Neural cell (in vitro differentiated cells): ENCODE measurements around the gene ANXA4. TPM values are rescaled to one million over a fixed set of nuclear protein-coding genes. Genes with fewer than 3 reads are reported as not detected.

Source experiments
- H2AFZ ChIP-seq: fragments of 200-600, 300-800 bp; sonication (generic), shearing (Covaris generic); 2 replicates; pipeline ENCODE4 v1.6.0; 2014; ENCODE audit warnings: low read depth, mild to moderate bottlenecking, antibody characterized with exemption, low read length, moderate library complexity
- H3F3A ChIP-seq: fragments of 200-600 bp; shearing (Covaris generic); 2 replicates; pipeline ENCODE4 v1.6.1; 2016; ENCODE audit warnings: mild to moderate bottlenecking, moderate library complexity, mixed read lengths, antibody characterized with exemption, low read length; ENCODE audit not compliant: insufficient read depth, poor library complexity, severe bottlenecking
- H3K27ac ChIP-seq: fragments of 200-600, 300-800 bp; sonication (generic), shearing (Covaris generic); 2 replicates; pipeline ENCODE4 v1.5.1; 2014; ENCODE audit warnings: mild to moderate bottlenecking, low read length, moderate library complexity
- H3K27me3 ChIP-seq: fragments of 300-800, 200-600 bp; sonication (generic), shearing (Covaris generic); 2 replicates; pipeline ENCODE4 v1.6.0; 2014; ENCODE audit warnings: mild to moderate bottlenecking, low read depth, low read length, moderate library complexity; ENCODE audit not compliant: insufficient read depth
- H3K36me3 ChIP-seq: fragments of 300-800, 200-600 bp; sonication (generic), shearing (Covaris generic); 2 replicates; pipeline ENCODE4 v1.5.1; 2014; ENCODE audit warnings: mild to moderate bottlenecking, antibody characterized with exemption, low read length, moderate library complexity; ENCODE audit not compliant: insufficient read depth
- H3K4me2 ChIP-seq: fragments of 300-800, 200-600 bp; sonication (generic), shearing (Covaris generic); 2 replicates; pipeline ENCODE4 v1.6.0; 2014; ENCODE audit warnings: mild to moderate bottlenecking, low read length
- H3K4me3 ChIP-seq: fragments of 300-800, 200-600 bp; sonication (generic), shearing (Covaris generic); 2 replicates; pipeline ENCODE4 v1.5.1; 2014; ENCODE audit warnings: mild to moderate bottlenecking, low read length, moderate library complexity
- H3K79me2 ChIP-seq: fragments of 200-600 bp; shearing (Covaris generic); replicated peaks from 2 replicates; pipeline ENCODE4 v1.6.0; 2014; ENCODE audit warnings: mild to moderate bottlenecking, low read length, moderate library complexity; ENCODE audit not compliant: insufficient read depth
- H3K9ac ChIP-seq: fragments of 300-800, 200-600 bp; sonication (generic), shearing (Covaris generic); 2 replicates; pipeline ENCODE4 v1.6.1; 2016; ENCODE audit warnings: mild to moderate bottlenecking, low read length, mixed read lengths
- H3K9me2 ChIP-seq: fragments of 200-600 bp; shearing (Covaris generic); 2 replicates; pipeline ENCODE4 v1.6.1; 2016; ENCODE audit warnings: mild to moderate bottlenecking, low read length, mixed read lengths; ENCODE audit not compliant: insufficient read depth
- H3K9me3 ChIP-seq: fragments of 200-600, 300-800 bp; sonication (generic), shearing (Covaris generic); 2 replicates; pipeline ENCODE4 v1.6.1; 2016; ENCODE audit warnings: mild to moderate bottlenecking, mixed run types, low read length, moderate library complexity, mixed read lengths
- H4K20me1 ChIP-seq: fragments of 200-600 bp; shearing (Covaris generic); 2 replicates; pipeline ENCODE4 v1.6.1; 2016; ENCODE audit warnings: mild to moderate bottlenecking, mixed run types; ENCODE audit not compliant: insufficient read depth
- EP300 ChIP-seq: fragments of 450-650 bp; conservative IDR thresholded peaks from 2 replicates; pipeline ENCODE4 v1.6.1; 2014; ENCODE audit warnings: antibody characterized with exemption, mild to moderate bottlenecking, moderate library complexity; ENCODE audit not compliant: poor library complexity, severe bottlenecking
- EZH2 ChIP-seq: fragments of 200-600, 300-800 bp; shearing (Covaris generic), sonication (generic); IDR thresholded peaks from 2 replicates; pipeline ENCODE4 v1.6.1; 2014; ENCODE audit warnings: antibody characterized with exemption, low read length, borderline replicate concordance, mild to moderate bottlenecking; ENCODE audit not compliant: insufficient read depth, poor library complexity, severe bottlenecking
- MXI1 ChIP-seq: fragments of 450-650 bp; conservative IDR thresholded peaks from 2 replicates; pipeline ENCODE4 v1.6.1; 2014; ENCODE audit warnings: antibody characterized with exemption, mild to moderate bottlenecking; ENCODE audit not compliant: poor library complexity, severe bottlenecking
- POLR2AphosphoS5 ChIP-seq: IDR thresholded peaks from 2 replicates; pipeline ENCODE4 v1.6.1; 2012
- RAD21 ChIP-seq: fragments of 450-650 bp; conservative IDR thresholded peaks from 2 replicates; pipeline ENCODE4 v1.6.1; 2014; ENCODE audit warnings: antibody characterized with exemption, mild to moderate bottlenecking, moderate library complexity
- SMC3 ChIP-seq: fragments of 450-650 bp; conservative IDR thresholded peaks from 2 replicates; pipeline ENCODE4 v1.6.1; 2014; ENCODE audit warnings: antibody characterized with exemption, mild to moderate bottlenecking, moderate library complexity; ENCODE audit not compliant: poor library complexity
- TAF1 ChIP-seq: IDR thresholded peaks from 2 replicates; pipeline ENCODE4 v1.6.1; 2012; ENCODE audit warnings: low read depth
- polyA plus RNA-seq: library from polyadenylated mRNA; depleted of rRNA; stranded (reverse); fragments of >200 nt; gene quantifications from 2 replicates; pipeline ENCODE4 v1.2.3, GENCODE V29; 2014
- TF ChIP-seq, protein P1 (sequence below): fragments of 450-650 bp; IDR thresholded peaks from 2 replicates; pipeline ENCODE4 v1.5.1; 2014; ENCODE audit warnings: antibody characterized with exemption, mild to moderate bottlenecking, moderate library complexity; ENCODE audit not compliant: poor library complexity, severe bottlenecking
- TF ChIP-seq, protein P2 (sequence below): IDR thresholded peaks from 2 replicates; pipeline ENCODE4 v1.6.1; 2012; ENCODE audit warnings: borderline replicate concordance

Gene ANXA4
- polyA plus RNA-seq, 1 donor from 2014 or later: 1.8 TPM

DNA sequence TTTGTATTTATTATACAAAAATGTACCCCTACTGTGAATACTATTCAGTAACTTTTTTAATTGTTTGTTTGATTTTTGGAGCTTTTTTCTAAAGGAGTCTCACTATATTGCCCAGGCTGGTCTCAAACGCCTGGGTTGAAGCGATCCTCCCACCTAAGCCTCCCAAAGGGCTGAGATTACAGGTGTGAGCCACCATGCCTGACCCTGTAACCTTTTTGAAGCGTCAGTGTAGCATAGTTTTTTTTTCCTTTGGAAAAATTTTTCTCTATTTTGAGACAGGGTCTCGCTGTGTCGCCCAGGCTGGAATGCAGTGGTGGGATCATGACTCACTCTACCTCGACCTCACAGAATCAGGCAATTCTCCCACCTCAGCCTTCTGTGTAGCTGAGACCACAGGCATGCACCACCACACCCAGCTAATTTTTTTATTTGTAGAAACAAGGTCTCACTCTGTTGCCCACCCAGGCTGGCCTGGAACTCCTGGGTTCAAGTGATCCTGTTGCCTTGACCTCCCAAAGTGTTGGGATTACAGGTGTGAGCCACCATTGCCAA is 89.5 kb downstream of the ANXA4 start:
- peaks cover 42% of the 10 kb centered on the region for H3K79me2 ChIP-seq
- H3K4me3 ChIP-seq: peak overlapping the region; percentile 97
- no peak overlapping the region for H2AFZ ChIP-seq
- H4K20me1 ChIP-seq: no peaks in the 10 kb centered on the region
- no peaks in the 10 kb centered on the region for H3F3A ChIP-seq
- no peaks in the 10 kb centered on the region for H3K9me3 ChIP-seq
- H3K36me3 ChIP-seq: no peaks in the 10 kb centered on the region
- peak overlapping the region; percentile 84 for H3K4me2 ChIP-seq
- H3K27ac ChIP-seq: no peak overlapping the region
- H3K27me3 ChIP-seq: no peaks in the 10 kb centered on the region
- no peaks in the 10 kb centered on the region for H3K9me2 ChIP-seq
- H3K9ac ChIP-seq: no peak overlapping the region
- no peak for TF ChIP-seq POLR2AphosphoS5
- TF ChIP-seq, protein P1, sequence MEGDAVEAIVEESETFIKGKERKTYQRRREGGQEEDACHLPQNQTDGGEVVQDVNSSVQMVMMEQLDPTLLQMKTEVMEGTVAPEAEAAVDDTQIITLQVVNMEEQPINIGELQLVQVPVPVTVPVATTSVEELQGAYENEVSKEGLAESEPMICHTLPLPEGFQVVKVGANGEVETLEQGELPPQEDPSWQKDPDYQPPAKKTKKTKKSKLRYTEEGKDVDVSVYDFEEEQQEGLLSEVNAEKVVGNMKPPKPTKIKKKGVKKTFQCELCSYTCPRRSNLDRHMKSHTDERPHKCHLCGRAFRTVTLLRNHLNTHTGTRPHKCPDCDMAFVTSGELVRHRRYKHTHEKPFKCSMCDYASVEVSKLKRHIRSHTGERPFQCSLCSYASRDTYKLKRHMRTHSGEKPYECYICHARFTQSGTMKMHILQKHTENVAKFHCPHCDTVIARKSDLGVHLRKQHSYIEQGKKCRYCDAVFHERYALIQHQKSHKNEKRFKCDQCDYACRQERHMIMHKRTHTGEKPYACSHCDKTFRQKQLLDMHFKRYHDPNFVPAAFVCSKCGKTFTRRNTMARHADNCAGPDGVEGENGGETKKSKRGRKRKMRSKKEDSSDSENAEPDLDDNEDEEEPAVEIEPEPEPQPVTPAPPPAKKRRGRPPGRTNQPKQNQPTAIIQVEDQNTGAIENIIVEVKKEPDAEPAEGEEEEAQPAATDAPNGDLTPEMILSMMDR: no peak
- no peak for TF ChIP-seq MXI1
- no peak for TF ChIP-seq TAF1
- TF ChIP-seq SMC3: no peak
- no peak for TF ChIP-seq EP300
- TF ChIP-seq, protein P2, sequence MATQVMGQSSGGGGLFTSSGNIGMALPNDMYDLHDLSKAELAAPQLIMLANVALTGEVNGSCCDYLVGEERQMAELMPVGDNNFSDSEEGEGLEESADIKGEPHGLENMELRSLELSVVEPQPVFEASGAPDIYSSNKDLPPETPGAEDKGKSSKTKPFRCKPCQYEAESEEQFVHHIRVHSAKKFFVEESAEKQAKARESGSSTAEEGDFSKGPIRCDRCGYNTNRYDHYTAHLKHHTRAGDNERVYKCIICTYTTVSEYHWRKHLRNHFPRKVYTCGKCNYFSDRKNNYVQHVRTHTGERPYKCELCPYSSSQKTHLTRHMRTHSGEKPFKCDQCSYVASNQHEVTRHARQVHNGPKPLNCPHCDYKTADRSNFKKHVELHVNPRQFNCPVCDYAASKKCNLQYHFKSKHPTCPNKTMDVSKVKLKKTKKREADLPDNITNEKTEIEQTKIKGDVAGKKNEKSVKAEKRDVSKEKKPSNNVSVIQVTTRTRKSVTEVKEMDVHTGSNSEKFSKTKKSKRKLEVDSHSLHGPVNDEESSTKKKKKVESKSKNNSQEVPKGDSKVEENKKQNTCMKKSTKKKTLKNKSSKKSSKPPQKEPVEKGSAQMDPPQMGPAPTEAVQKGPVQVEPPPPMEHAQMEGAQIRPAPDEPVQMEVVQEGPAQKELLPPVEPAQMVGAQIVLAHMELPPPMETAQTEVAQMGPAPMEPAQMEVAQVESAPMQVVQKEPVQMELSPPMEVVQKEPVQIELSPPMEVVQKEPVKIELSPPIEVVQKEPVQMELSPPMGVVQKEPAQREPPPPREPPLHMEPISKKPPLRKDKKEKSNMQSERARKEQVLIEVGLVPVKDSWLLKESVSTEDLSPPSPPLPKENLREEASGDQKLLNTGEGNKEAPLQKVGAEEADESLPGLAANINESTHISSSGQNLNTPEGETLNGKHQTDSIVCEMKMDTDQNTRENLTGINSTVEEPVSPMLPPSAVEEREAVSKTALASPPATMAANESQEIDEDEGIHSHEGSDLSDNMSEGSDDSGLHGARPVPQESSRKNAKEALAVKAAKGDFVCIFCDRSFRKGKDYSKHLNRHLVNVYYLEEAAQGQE: no peak
- no peak for TF ChIP-seq RAD21
- no peak for TF ChIP-seq EZH2

DNA sequence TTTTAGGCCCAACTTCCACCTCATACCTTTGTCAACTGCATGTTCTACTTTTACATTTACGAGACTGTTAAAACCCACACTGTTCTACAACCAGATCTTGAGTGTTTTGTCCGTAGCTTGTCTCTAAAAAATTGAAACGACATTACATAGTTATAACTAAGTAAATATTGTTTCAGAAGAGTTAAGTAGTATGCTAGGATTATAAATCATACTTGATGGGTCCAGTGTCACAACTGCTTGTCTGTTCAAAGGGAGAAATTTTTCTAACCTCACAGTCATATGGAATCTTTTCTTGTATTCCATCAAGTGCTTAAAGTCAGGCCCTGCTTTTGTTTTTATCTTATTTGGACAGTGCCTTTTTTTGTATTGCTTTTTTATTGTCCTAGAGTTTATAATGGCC is 91.8 kb downstream of the ANXA4 start:
- Histone ChIP-seq H3K4me2 (no peak overlapping the region), H3K4me3 (peak overlapping the region; percentile 2), H3K79me2 (peaks cover 49% of the 10 kb centered on the region), H3K9ac (no peak overlapping the region), H3K27ac (no peak overlapping the region), H2AFZ (no peak overlapping the region), H3K36me3 (no peaks in the 10 kb centered on the region), H3K27me3 (no peaks in the 10 kb centered on the region), H3K9me3 (no peaks in the 10 kb centered on the region), H4K20me1 (no peaks in the 10 kb centered on the region), H3F3A (no peaks in the 10 kb centered on the region), H3K9me2 (no peaks in the 10 kb centered on the region)
- TF ChIP-seq, protein P2: no peak
- TF ChIP-seq TAF1 (no peak), MXI1 (no peak), POLR2AphosphoS5 (no peak), EZH2 (no peak), EP300 (no peak), RAD21 (no peak), SMC3 (no peak)
- TF ChIP-seq, protein P1: no peak
